Liver (tissue), 3 donors: ENCODE results near the gene FGFBP3.

Experiments used
- REST ChIP-seq: IDR thresholded peaks from 2 replicates; pipeline ENCODE4 v1.6.1; 2016; ENCODE audit warnings: antibody characterized with exemption, mild to moderate bottlenecking
- TF ChIP-seq, protein P1 (sequence below): fragments of 150-350 bp; IDR thresholded peaks from 2 replicates; pipeline ENCODE4 v1.5.1; 2017; ENCODE audit warnings: improper control_type of control experiment, low read depth, low read length; ENCODE audit not compliant: missing input control
- TF ChIP-seq, protein P2 (sequence below): IDR thresholded peaks from 2 replicates; pipeline ENCODE4 v1.6.1; 2016; ENCODE audit warnings: antibody characterized with exemption
- donor health status: healthy.
- donor health status: healthy.

- TF ChIP-seq, protein P1, sequence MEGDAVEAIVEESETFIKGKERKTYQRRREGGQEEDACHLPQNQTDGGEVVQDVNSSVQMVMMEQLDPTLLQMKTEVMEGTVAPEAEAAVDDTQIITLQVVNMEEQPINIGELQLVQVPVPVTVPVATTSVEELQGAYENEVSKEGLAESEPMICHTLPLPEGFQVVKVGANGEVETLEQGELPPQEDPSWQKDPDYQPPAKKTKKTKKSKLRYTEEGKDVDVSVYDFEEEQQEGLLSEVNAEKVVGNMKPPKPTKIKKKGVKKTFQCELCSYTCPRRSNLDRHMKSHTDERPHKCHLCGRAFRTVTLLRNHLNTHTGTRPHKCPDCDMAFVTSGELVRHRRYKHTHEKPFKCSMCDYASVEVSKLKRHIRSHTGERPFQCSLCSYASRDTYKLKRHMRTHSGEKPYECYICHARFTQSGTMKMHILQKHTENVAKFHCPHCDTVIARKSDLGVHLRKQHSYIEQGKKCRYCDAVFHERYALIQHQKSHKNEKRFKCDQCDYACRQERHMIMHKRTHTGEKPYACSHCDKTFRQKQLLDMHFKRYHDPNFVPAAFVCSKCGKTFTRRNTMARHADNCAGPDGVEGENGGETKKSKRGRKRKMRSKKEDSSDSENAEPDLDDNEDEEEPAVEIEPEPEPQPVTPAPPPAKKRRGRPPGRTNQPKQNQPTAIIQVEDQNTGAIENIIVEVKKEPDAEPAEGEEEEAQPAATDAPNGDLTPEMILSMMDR = no peak
- TF ChIP-seq, protein P2, sequence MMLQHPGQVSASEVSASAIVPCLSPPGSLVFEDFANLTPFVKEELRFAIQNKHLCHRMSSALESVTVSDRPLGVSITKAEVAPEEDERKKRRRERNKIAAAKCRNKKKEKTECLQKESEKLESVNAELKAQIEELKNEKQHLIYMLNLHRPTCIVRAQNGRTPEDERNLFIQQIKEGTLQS = no peak
- TF ChIP-seq REST = no peak
These were observed at the start of gene FGFBP3 for GRCh38 chr10:91909117-91909677.
